Adipocyte (in vitro differentiated cells): ENCODE results near the gene KCNQ1OT1.

Experiments
- DNase-seq: peaks from one replicate; pipeline ENCODE4 v3.0.0-alpha.2; 2015; ENCODE audit warnings: low read depth
- H3K27me3 ChIP-seq: replicated peaks from 2 replicates; pipeline ENCODE4 v1.7.0; 2013; ENCODE audit warnings: mild to moderate bottlenecking, low read length, moderate library complexity; ENCODE audit not compliant: control insufficient read depth, insufficient read depth
- H3K36me3 ChIP-seq: 2 replicates; pipeline ENCODE4 v1.7.0; 2013; ENCODE audit warnings: low read length, mild to moderate bottlenecking, moderate library complexity; ENCODE audit not compliant: control insufficient read depth, insufficient read depth, severe bottlenecking
- H3K4me1 ChIP-seq: 2 replicates; pipeline ENCODE4 v1.7.0; 2013; ENCODE audit warnings: mild to moderate bottlenecking, low read length, moderate library complexity; ENCODE audit not compliant: control insufficient read depth, insufficient read depth
- H3K4me3 ChIP-seq: 2 replicates; pipeline ENCODE4 v1.7.0; 2013; ENCODE audit warnings: mild to moderate bottlenecking, low read length, moderate library complexity
- H3K9ac ChIP-seq: 2 replicates; pipeline ENCODE4 v1.7.0; 2013; ENCODE audit warnings: mild to moderate bottlenecking, low read length, moderate library complexity
- H3K9me3 ChIP-seq: 2 replicates; pipeline ENCODE4 v1.7.0; 2013; ENCODE audit warnings: mild to moderate bottlenecking, low read length, moderate library complexity; ENCODE audit not compliant: control insufficient read depth

KCNQ1OT1 gene

GRCh38 chr11:2584812-2585565 lies 114.8 kb downstream of the KCNQ1OT1 start:
- Histone ChIP-seq H3K9ac (no peak overlapping the region), H3K27me3 (peaks cover 26% of the 10 kb centered on the region), H3K4me1 (no peaks in the 10 kb centered on the region), H3K4me3 (no peak overlapping the region), H3K36me3 (no peaks in the 10 kb centered on the region), H3K9me3 (no peaks in the 10 kb centered on the region)
- DNase-seq = no peak

DNA sequence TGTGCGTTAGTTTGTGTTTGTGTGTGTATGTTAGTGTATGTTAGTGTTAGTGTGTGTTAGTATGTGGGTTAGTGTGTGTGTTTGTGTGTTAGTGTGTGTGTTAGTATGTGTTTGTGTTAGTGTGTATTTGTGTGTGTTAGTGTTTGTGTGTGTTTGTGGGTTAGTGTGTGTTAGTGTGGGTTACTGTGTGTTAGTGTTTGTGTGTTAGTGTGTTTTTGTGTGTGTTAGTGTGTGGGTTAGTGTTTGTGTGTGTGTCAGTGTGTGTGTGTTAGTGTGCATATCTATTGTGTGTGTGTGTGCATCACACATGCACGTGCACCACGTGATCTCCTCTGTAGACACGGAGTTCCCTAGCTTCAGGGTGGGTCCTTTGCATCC lies 115.4 kb downstream of the KCNQ1OT1 start:
- Histone ChIP-seq H3K27me3 (peaks cover 22% of the 10 kb centered on the region), H3K4me1 (no peaks in the 10 kb centered on the region), H3K9ac (no peak overlapping the region), H3K4me3 (no peak overlapping the region), H3K9me3 (no peaks in the 10 kb centered on the region), H3K36me3 (no peaks in the 10 kb centered on the region)
- DNase-seq = no peak

GRCh38 chr11:2583605-2583958 lies 116.2 kb downstream of the KCNQ1OT1 start:
- H3K27me3 ChIP-seq = peaks cover 19% of the 10 kb centered on the region
- H3K4me1 ChIP-seq = no peaks in the 10 kb centered on the region
- H3K36me3 ChIP-seq = no peaks in the 10 kb centered on the region
- no peak overlapping the region for H3K4me3 ChIP-seq
- DNase-seq = no peak
- H3K9ac ChIP-seq = no peak overlapping the region
- H3K9me3 ChIP-seq = no peaks in the 10 kb centered on the region

GRCh38 chr11:2582946-2583604 lies 116.7 kb downstream of the KCNQ1OT1 start:
- DNase-seq = no peak

GRCh38 chr11:2582351-2582945 lies 117.3 kb downstream of the KCNQ1OT1 start:
- Histone ChIP-seq H3K4me3 (no peak overlapping the region), H3K9ac (no peak overlapping the region), H3K4me1 (no peaks in the 10 kb centered on the region), H3K27me3 (peaks cover 15% of the 10 kb centered on the region), H3K36me3 (no peaks in the 10 kb centered on the region), H3K9me3 (no peaks in the 10 kb centered on the region)
- DNase-seq = no peak

More at GRCh38 chr11:2582946-2583604, 116.7 kb downstream of the KCNQ1OT1 start:
- no peak overlapping the region for H3K4me3 ChIP-seq
- H3K9ac ChIP-seq = no peak overlapping the region
- H3K9me3 ChIP-seq = no peaks in the 10 kb centered on the region
- H3K36me3 ChIP-seq = no peaks in the 10 kb centered on the region
- H3K4me1 ChIP-seq = no peaks in the 10 kb centered on the region
- peaks cover 19% of the 10 kb centered on the region for H3K27me3 ChIP-seq

GRCh38 chr11:2581931-2582350 lies 117.9 kb downstream of the KCNQ1OT1 start:
- H3K4me3 ChIP-seq = no peak overlapping the region
- DNase-seq = no peak
- H3K4me1 ChIP-seq = no peaks in the 10 kb centered on the region
- H3K9ac ChIP-seq = no peak overlapping the region
- H3K9me3 ChIP-seq = no peaks in the 10 kb centered on the region
- no peaks in the 10 kb centered on the region for H3K36me3 ChIP-seq
- H3K27me3 ChIP-seq = peaks cover 14% of the 10 kb centered on the region

- DNase-seq = no peak
- H3K9me3 ChIP-seq = no peaks in the 10 kb centered on the region
- no peaks in the 10 kb centered on the region for H3K36me3 ChIP-seq
- no peaks in the 10 kb centered on the region for H3K4me1 ChIP-seq
- H3K27me3 ChIP-seq = peaks cover 14% of the 10 kb centered on the region
- H3K4me3 ChIP-seq = no peak overlapping the region
- no peak overlapping the region for H3K9ac ChIP-seq
Measured at GRCh38 chr11:2581151-2581930, 118.5 kb downstream of the KCNQ1OT1 start.

DNA sequence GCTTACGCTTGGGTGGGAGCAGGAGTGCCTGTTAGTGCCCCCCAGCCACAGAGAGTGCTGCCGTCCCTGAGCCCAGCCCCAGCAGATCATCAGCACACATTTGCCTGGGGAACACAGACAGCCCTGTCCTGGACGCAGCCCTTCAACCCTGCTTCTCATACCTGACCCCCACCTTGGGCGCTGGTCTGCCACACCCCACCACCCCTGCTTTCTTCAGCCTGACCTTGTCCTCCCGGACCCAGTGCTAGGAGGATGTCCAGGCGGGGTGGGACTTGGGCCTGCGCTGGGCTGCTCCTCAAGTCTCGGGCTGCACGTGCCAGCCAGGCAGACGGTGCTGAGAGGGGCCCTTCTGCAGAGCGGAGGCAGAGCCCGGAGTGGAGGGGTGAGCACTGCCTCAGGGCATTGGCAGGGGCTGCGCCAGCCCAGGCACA lies 119.2 kb downstream of the KCNQ1OT1 start:
- peaks cover 13% of the 10 kb centered on the region for H3K27me3 ChIP-seq
- no peak for DNase-seq
- no peak overlapping the region for H3K9ac ChIP-seq
- no peaks in the 10 kb centered on the region for H3K9me3 ChIP-seq
- no peak overlapping the region for H3K4me3 ChIP-seq
- H3K36me3 ChIP-seq = no peaks in the 10 kb centered on the region
- H3K4me1 ChIP-seq = no peaks in the 10 kb centered on the region

DNA sequence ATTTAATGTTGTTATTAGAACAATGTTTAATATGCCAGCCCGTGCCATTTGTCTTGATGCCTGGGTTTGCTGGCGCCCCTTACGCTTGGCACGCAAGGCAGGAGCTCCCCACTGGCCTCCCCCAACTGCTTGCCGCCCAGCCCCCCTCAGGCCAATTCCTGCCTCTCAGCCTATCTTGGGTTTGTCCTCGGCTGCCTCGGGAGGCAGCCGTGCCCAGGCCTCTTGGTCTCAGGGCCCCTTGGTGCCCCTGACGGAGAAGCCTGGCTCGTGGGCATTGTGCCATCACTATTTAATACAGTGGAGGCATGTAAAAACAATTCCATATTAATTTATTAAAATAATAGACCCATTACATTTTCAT lies 119.8 kb downstream of the KCNQ1OT1 start:
- Histone ChIP-seq H3K9ac (no peak overlapping the region), H3K4me3 (no peak overlapping the region), H3K36me3 (no peaks in the 10 kb centered on the region), H3K27me3 (peaks cover 13% of the 10 kb centered on the region), H3K9me3 (no peaks in the 10 kb centered on the region), H3K4me1 (no peaks in the 10 kb centered on the region)
- DNase-seq = no peak

DNA sequence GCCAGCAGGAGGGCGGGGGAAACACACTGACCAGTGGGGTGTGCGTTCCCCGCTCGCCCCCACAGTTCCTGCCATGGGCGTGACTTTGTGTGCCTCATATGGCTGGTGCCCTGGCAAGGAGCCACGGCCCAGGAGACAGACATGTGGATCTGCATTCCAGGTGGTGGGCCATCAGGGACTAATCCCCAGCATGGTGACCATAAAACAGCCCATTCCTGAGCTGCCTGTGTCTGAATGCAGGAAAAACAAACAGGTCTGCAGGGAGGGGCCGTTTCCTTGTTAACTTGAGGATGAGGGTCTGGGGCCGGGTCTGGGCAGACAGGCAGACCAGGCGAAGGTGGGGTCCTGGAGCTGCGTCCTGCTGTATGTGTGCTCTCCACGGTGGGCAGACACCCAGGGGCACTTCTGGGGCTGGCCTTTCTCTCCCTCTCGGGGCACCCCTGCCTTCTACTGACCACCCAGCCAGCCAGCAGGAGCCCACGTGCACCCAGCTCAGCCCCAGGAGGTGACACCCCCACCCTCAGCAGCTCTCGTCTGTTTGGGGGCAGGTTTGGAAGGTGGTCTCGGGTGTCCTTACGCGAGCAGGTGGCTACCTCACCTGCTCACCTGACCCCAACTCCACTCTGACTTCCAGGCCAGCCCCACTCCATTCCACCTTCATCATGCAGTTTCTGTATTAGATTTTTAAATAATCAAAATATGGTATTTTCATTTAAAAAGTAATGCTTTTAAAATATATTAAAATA lies 120.3 kb downstream of the KCNQ1OT1 start:
- DNase-seq = peak; percentile 3
- H3K27me3 ChIP-seq = peaks cover 13% of the 10 kb centered on the region

More for the DNA sequence above, 120.3 kb downstream of the KCNQ1OT1 start:
- Histone ChIP-seq H3K36me3 (no peaks in the 10 kb centered on the region), H3K4me1 (no peaks in the 10 kb centered on the region), H3K4me3 (no peak overlapping the region), H3K9me3 (no peaks in the 10 kb centered on the region), H3K9ac (no peak overlapping the region)
